Activated T-cell treated with anti-CD3 and anti-CD28 coated beads for 1 hour (primary cell): ENCODE results near the gene GALNS.

Experiments used
- DNase-seq: peaks from one replicate; pipeline ENCODE4 v3.0.0-alpha.2; 2020; ENCODE audit warnings: low read depth

GALNS gene

DNA sequence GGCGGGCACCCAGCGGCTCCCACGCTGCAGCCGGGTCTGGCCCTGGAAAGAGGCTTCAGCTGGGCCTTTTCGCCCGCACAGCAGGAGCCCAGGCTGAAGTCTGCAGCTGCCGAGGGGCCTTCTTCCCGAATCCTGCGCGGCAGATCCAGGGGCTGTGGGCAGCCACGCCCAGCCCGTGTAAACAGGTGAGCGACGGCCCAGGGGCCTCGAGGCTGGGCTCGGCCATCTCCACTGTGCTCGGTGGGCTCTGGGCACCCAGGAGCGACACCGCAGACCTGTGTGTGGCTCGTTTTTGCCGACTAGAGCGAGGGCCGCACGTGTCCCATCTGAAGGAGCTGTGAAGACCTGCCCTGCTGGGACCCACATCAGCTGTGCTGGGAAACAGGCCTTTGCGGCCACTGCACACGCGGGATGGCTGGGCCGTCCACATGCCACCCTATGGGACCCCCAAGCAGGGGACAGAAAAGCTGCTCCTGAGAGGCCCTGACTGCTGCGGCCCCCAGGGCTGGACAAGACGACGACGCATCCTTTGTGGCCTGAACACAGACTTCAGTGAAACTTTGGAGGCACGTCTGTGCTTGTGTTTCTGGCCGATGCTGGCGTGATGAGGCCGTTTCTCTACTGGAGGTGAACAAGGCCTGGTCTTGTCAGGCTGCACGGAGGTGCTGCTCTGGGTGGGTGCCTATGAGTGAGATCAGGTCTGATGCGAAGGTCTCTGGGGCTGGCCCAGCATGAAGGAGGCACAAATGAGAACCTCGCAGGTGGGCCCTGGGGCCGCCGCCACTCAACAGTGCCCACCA lies 39.8 kb downstream of the GALNS start:
- DNase-seq: no peak

DNA sequence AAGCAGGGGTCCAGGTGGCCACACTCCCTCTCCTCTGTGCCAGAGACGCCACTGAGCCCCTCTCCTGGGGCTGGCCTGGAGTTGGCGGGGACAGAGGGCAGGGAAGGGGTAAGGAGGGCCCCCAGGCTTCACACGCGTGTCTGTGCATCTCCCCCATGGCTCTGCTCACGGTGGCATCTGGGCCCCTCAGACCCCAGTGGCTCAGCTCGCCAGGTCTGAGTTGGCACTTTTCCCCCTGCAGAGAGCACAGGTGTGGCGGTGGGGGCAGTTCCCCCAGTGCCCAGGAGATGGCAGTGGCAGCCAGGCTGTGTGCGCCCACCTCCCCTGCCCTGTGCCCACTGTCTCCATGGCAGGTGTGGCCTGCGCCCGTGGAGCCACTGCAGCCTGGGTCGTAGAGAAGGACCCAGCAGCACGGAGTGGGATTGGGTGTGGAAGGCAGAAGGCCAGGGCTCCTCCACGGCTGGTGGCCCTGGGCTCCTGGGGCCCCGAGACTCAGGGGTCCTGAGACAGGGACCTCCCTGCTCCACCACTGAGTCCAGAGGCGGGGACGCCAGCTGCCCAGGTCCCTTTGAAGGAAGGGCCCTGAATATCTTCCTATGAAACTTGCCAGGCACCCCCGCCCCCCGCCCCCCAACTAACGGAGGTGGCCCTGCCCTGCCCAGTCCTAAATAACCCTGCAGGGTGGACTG lies 40.7 kb downstream of the GALNS start:
- DNase-seq: peak; percentile 46

DNA sequence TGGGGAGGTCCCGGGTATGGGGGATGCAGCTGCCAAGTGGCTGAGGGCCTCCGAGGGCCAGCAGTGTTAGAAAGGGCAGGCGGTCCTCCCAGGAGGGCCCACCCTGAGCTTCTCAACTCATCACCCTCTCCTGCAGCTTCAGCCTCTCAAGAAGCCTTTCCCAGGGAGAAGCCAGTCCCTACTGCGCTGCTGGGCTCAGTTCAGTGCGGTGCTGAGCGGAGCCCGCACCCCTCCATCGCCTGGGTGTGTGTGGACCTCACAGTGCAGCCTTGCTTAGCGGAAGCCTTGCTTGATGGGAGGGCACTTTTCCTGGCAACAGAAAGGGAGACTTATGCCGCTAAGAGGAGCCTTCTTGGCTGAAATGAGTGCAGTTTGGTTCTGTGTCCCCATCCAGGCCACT lies 41.5 kb downstream of the GALNS start:
- DNase-seq: no peak

DNA sequence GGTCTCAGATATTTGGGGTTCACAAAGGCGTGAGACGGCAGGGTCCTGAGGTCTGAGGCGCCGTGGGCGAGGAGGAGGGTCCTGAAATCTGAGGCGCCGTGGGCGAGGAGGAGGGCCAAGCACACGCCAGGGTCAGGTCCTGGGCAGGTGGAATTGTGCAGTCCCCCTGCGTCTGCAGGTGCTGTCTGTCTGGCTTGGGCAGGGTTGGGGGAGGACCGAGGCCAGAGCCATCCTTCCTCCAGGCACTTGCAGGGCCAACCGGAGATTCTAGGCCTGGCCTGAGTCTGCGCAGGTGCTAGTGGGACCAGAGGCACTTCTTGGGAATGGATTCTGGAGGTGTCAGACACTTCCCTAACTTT lies 42.6 kb downstream of the GALNS start:
- DNase-seq: no peak

DNA sequence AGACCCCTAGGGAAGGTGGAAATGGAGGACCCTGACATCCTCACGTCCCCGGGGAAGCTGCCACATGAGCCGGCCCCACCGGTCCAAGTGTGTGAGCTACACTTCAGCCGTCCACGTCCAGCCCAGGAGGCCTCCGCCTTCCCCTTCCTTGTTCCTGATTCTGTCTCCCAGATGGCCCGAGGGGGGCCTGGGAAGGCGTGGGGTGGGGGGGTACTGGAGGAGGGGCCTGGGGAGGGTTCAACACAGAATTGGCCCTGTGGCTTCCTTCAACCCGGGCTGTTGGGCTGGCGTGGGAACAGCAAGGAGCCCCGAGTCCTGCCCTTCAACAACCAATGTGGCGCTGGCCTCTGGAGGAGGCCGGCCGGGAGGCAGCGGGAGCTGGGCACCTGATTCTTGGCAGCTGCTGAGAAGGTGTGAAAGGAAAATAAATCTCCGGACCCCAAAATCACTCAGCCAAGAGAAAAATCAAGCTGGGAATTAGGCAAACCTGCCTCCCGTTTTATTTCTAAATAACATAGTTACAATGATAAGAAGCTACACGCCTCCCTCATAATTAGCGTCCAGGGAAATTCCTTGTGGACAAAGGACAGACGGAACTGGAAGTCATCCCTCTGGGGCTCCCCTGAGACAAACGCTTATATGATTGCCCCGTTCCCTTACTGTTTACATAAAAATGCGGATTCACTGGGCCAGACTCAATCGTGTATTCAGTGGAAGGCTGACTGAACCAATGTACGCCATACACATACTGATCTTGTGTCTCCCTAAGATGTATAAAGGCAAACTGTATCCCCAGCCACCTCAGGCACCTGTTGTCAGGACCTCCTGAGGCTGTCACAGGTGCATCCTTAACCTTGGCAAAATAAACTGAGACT lies 43.2 kb downstream of the GALNS start:
- DNase-seq: no peak

DNA sequence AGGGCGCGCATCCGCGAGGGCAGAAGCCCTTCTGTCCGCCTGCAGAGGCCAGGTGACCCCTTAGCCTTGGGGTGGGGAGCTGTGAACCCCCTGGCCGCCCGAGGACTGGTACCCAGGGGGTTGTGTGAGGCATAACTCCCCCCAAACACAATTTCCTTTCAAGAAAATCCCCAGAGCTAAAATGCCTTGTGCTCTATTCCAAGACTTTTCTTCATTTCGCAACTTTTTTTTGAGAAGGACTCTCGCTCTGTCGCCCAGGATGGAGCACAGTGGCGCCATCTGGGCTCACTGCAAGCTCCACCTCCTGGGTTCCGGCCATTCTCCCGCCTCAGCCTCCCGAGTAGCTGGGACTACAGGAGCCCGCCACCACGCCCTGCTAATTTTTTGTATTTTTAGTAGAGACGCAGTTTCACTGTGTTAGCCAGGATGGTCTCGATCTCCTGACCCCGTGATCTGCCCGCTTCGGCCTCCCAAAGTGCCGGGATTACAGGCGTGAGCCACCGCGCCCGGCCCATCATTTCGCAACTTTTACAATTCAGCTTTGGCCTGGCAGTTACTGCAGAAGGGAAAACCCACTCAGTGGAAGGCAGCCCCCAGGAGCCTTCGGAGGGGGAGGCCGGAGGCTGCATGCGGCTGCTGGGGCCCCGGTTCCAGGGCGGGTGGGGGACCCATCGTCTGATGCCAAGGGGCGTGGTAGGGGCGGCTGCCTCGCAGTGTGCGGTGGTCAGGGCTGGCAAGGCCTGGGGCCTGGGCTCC lies 44.1 kb downstream of the GALNS start:
- DNase-seq: no peak

DNA sequence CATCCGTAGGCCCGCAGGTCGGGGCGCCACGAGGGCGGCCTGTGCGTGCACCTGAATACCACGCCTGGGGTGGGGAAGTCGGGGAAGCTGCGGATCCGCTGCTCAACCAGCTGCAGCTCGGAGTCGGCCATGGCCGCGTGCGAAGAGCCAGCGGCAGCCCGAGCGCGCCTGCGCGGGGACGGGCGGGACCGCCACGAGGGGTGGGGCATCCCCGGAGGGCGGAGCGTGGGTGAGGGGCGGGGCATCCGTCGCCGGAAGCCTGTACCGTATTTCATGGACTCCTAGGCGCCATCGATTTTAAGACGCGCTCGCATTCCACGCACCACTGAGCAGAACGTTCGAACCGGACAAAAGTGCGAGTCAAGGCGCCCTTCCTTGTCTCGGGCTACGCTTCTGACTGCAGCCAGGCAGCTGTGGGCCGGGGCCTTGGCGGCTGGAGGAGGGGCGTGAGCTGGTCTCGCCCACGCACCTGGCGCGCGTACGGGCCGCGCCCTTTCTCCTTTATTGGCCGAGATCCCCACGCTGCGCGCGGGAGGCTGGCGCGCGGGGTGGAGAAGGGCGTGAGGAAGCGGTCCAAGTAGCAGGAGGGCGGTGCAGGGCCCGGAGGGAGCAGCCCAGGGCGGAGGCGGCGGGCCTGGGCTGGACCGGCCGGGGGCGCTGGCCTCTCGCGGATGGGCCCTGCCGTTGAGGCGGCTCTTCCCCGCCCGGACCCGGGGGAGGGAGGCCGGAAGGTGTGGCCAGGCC lies 44.8 kb downstream of the GALNS start, which contains the start of gene APRT:
TSS of gene APRT (minus strand) at position 160 of the 744 bp plus-strand sequence. CDS start at position 131, 29 bp downstream.
- DNase-seq: peak; percentile 96

DNA sequence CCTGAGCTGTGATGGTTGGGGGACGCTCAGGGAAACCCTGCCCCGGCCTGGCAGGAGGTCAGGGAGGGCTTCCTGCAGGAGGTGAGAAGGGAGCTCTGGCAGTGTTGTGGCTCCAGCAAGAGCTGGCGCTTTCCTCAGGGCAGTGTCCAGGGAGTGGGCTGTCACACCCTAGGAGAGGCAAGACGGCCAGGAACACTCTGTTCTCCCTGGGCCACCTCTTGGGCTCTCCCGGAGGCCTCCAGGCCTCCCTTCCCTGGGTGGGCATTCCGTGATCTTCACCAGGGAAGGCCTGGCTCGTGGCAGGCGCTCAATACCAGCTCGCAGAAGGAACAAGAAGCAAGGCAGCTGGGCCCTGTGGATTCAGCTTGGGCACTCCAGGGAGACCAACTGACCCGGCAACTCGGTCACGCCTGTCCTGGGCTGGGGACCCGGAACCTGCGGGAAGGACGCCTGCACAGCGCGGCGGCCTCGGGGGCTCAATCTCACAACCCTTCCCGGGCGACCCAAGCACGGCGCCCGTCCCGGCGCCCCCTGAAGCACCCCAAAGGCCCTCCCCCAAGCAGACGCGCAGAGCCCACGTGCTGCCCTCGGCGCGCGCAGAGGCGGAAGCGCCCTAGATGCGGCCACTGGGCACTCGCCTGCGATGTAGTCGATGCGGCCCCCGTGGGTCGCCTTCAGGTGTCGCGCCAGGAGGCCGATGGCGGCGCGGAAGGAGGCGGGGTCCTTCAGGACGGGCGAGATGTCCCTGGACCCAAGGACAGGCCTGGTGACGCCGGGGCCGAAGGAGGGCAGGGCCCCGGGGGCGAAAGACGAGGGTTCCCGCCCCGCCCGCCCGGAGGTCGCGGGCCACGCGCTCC lies 45.6 kb downstream of the GALNS start:
- peak; percentile 54 for DNase-seq

DNA sequence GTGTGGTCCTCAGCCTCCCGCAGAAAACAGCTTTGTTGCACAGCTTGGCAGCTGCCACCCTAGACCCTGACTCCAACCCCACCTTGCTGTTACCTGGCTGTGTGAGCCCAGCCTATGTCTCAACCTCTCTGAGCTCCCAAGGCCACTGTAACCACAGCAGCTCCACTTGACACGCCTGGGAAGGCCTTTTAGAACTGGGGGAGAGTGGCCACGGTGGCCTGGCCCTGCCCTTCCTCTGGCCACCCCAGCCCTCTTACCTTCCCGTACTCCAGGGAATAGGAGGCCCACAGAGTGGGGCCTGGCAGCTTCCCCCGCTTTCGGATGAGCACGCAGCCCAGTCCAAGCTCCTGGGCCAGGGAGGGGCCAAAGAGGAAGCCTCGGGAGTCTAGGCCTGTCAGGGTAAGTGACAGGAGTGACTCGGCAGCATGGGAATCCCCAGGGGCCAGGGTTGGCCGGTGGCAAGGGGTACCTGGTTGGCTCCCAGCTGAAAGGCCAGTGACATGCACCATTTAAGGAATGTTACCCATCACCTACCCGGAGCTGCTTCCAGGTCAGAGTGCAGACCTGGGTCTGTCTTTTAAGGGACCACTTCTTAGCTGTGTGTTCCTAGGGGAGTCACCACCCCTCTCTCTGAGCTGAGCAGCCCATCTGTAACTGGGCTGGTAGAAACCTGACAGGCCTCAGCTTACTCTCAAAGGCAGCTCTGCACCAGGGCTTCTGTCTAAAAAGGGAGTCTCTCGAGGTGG lies 46.4 kb downstream of the GALNS start:
- no peak for DNase-seq

DNA sequence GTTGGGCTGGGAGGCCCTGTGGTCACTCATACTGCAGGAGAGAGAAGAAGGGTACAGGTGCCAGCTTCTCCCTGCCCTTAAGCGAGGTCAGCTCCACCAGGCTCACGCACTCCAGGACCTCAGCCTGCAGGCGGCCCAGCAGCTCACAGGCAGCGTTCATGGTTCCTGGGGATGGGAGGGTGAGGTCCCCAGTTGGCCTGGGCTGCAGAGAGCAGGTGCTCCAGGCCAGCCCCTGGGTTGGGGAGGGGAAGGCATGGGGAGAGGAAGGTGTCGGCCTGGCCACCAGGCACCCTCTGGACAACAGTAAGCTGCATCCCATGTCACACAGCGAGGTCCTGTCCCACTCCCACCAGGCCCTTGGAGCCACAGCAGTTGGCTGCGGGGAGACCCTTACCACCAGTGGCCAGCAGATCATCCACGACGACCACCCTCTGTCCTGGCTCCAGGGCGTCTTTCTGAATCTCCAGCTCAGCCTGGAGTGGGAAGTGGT lies 47.0 kb downstream of the GALNS start:
- no peak for DNase-seq

DNA sequence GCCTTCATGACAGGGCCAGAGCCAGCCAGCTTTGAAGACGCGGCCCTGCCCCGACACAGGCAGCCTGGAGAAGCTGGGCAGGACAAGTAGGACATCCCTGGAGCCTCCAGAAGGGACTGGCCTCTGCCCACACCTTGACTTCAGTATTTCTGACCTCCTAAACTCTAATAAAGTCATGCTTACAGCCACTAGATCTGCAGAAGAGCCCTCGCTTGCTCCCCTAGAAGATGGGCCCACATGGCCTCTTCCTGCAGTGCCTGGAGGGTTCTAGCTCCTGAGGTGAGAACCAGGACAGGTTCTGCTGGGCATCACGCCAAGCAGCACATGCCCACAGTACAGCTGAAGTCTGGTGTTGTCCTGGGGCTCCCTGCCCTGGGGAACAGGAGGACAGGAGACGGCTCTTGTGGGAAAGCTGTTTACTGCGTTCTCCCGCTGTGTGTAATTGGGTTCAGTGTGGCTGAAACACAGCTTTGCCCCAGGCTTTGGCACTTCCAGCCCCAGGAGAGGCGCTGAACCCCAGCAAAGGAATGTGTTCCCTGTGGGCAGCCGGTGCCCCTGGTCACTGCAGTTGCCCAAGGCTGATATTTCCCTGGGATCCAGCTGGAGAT lies 47.6 kb downstream of the GALNS start:
- no peak for DNase-seq

DNA sequence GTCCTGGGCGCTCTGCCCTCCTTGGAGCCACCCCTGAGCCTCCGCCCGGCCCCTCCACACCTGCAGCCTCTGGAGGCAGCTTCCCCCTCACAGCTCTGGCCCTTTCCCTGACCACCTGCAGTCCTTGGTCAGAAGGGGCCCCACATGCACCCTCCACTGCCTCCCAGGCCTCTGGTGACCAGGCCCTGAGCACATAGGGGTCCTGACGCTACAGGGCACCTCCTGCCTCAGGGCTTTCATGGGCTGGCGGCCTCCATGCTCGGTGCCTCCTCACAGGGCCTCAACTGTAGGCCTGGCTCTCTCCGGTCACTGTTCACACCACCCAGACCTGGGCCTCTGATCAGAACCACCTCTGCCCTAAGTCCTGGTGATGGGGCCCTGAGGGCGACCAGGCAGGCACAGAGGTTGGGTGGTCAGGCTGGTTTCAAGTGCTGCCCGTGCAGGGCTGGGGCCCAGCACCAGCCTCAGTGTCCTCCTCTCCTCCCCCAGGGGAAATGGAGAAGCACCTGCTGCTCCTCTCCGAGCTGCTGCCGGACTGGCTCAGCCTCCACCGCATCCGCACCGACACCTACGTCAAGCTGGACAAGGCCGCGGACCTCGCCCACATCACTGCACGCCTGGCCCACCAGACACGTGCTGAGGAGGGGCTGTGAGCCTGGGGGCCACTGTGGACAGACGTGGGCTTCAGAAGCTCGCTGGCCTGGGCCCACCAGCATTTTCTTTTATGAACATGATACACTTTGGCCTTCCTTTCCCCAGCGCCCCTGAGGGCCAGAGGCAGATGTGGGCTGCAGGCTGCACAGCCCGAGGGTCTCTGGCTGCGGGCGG lies 48.9 kb downstream of the GALNS start:
- DNase-seq: no peak

DNA sequence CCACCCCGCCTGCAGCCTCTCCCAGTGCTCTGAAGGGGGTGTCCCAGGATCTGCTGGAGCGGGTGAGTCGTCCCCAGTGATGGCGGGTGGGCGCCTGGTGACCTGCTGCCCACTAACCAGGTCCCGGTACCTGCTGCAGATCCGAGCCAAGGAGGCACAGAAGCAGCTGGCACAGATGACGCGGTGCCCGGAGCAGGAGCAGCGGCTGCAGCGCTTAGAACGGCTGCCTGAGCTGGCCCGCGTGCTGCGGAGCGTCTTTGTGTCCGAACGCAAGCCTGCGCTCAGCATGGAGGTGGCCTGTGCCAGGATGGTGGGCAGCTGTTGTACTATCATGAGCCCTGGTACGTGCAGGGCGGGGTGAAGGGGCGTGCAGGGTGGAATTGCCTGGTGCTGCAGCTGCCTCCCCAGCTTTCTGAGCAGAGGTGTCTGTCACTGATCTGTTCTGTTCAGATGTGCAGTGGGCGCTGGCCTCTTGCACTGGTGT lies 49.6 kb downstream of the GALNS start:
- DNase-seq: no peak

DNA sequence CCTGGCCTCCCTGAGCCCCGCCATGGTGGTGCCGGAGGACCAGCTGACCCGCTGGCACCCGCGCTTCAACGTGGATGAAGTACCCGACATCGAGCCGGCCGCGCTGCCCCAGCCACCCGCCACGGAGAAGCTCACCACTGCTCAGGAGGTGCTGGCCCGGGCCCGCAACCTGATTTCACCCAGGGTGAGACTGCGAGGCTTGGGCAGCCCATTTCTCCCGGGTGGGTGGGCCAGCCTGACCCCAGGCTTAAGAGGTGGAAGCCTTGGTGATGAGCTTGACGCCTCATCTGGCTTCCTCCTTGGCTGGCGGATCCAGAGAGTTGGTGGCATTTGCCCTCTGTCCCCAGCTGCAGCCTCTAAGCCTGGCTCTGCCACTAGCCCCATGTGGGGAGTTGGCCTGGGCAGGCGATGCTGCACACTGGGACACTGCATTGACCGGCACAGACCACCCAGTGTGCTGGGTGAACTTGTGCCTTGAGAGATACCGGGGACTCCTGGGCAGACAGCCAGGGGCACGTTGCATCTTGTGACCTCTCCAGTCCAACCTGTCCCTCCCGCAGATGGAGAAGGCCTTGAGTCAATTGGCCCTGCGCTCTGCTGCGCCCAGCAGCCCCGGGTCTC lies 50.1 kb downstream of the GALNS start:
- DNase-seq: no peak

DNA sequence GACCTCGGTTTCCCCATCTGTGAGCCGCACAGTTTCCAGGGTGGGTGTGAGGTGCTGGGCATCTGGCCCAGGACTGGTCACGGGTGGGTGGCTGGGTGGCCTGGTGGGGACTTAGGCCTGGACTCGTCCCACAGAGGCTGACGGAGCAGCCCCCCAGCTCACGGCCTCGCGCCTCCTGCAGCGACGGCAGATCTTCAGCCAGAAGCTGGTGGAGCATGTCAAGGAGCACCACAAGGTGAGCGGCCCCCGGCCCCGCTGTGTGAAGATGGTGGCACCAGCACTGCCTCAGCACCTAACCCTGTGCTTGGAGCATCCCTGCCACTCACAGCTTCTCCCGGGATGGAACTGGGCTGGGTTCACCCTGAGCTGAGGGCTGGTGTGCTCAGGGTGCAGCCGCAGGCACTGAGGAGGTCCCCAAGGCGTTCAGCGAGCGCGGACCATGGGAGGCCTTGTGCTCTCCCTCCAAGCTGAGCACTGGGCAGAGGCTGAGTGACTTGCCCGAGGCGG lies 50.8 kb downstream of the GALNS start:
- no peak for DNase-seq

DNA sequence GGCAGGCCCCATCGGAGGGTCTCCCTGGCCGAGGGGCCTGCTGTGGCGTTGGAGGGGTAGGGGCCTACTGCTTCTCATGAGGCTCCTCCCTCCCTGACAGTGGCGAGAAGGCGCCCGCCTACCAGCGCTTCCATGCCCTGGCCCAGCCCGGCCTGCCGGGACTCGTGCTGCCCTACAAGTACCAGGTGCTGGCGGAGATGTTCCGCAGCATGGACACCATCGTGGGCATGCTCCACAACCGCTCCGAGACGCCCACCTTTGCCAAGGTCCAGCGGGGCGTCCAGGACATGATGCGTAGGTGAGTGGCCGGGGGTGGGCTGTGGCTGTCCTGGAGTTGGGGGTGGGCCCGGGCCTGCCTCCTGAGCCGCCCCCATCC lies 51.4 kb downstream of the GALNS start:
- no peak for DNase-seq
